ENCODE results near the gene CHRNA5.
"Not testable (repeated sequence)": the region's sequence is repeated elsewhere in the genome, so short reads cannot be mapped to it uniquely, and the experiment has no call there.

Gene CHRNA5

DNA sequence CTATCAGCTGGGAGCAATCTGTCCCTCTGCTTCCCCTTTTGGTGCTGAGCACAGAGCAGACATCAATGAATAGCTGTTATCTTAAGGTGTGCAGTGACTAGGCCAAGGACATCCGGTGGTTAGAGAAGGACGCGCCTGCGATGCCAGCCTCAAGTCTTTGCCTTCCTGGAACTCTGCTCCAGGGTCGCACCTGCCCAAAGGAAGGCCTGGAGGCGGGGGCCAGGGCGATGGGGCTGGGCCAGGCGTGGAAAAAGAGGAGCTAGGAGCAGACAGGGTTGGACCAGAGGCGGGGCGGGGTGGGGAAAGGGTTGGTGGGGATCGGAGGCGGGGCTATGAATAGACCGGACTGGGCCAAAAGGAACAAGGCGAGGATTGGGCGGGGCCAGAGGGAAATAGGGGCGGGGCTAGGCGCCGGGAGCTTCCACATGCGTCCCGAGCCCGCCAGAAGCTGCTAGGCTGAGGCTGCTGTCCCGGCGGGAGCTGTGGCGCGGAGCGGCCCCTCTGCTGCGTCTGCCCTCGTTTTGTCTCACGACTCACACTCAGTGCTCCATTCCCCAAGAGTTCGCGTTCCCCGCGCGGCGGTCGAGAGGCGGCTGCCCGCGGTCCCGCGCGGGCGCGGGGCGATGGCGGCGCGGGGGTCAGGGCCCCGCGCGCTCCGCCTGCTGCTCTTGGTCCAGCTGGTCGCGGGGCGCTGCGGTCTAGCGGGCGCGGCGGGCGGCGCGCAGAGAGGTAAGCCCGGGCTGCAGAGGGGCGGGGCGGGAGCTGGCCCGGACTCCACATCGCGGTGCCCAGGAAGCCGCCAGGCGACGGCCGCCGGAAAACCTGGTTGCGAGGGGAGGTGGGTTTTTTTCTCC is at the start of gene CHRNA5:
Gene CHRNA5, plus strand, starts transcription at position 424 of the 854 bp plus-strand sequence. Its CDS starts 200 bp downstream, at position 624.
- DNase-seq (ENCODE audit: low spot score): peak; percentile 89

DNA sequence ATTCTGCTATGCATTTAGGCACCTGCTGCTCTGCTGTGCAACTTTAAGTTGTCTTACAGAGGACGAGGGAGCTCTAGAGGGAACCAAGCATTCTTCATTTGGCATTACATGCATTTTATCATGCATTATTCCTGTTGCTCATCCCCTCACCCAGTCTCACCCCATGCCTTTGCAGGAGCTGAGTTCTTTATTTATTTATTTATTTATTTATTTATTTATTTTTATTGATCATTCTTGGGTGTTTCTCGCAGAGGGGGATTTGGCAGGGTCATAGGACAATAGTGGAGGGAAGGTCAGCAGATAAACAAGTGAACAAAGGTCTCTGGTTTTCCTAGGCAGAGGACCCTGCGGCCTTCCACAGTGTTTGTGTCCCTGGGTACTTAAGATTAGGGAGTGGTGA is 45.3 kb upstream of the CHRNA5 start:
- DNase-seq (ENCODE audit: low spot score): not testable (repeated sequence)

DNA sequence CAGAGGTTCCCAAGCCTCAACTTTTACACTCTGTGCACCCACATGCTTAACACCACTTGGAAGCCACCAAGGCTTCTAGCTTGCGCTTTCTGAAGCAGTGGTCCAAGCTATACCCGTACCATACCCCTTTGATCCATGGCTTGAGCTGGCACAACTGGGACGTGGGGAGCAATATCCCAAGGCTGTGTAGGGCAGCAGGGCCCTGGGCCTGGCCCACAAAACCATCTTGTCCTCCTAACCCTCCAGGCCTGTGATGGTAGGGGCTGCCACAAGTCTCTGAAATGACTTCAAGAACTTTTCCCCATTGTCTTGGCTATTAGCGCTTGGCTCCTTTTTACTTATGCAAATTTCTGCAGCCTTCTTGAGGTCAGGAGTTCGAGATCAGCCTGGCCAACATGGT is 41.1 kb upstream of the CHRNA5 start:
- DNase-seq (ENCODE audit: low spot score): no peak

DNA sequence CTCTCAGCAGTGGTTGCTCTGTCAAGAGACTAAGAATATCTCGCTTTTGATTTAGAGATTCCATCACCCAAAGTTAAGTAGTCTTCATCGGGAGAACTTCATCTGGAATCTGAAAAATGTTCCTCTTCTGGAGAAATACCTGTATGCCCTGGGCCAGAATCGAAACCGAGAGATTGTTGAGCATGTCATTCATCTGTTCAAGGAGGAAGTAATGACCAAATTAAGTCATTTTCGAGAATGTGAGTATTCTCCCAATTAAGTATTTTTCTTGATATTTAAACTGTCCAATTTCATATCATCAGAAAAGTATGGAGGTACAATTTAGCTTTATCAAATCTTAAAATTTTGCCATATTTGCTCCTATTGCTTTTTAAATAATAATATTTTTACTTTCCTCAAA is 38.0 kb upstream of the CHRNA5 start:
- DNase-seq (ENCODE audit: low spot score): no peak

DNA sequence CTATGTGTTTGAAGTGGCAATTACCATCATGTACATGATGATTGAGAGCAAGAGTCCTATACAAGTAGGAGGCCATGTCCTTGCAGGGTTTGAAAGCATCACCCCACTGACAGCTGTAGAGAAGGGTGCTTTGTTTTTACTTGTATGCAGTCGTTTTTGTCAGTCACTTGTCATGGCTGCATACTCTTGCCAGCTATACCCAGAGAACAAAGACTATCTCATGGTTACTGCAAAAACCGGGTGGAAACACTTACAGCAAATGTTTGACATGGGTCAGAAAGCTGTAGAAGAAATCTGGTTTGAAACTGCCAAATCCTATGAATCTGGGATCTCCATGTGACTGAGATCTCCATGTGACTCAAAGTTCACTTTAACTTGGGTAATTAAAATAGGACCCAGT is 32.0 kb upstream of the CHRNA5 start:
- DNase-seq (ENCODE audit: low spot score): no peak

DNA sequence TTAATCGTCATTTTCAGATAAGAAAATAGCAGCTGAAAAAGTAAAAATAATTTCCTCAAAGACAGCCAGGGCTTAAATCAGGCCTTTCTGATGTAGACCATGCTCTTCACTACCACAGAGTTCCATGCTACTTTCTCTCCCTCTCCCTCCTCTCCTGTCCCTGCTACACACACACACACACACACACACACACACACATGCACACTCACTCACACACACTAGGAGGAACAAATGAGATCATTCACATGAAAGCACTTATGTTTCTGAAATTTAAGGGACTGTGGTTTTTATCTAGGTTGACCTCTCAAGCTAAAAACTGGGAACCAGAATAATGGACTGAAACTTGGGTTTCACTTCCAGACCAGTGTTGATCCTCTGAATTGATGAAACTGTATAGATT is 29.2 kb upstream of the CHRNA5 start:
- no peak for DNase-seq (ENCODE audit: low spot score)

DNA sequence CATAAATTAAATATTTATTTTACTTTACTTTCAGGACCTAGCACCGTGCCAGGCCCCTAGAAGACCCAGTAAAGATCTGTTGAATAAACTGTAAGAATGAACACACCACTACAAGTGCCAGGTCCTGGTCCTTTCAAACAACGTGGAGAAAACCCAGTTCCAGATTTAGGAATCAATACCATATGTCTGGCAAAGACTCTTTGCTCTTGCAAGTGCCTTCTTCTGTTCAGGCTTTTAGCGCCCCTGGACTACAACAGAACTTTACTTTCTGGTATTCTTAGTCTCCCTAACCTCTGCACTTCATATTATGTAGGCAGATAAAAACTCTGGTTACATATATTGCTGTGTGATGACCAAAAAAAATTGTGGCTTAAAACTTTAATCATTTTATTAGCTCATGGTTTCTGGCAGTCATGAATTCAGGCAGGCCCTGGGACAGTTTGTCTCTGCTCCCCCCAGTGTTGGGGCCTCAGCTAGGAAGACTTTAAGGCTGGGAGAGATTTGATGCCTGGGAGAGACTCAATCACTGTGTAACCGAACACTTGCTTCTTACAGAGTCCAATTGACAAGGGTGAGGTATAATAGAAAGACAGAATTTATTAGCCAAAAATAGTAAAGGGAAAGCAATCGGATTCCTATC is 27.9 kb upstream of the CHRNA5 start:
- DNase-seq (ENCODE audit: low spot score): peak; percentile 8

DNA sequence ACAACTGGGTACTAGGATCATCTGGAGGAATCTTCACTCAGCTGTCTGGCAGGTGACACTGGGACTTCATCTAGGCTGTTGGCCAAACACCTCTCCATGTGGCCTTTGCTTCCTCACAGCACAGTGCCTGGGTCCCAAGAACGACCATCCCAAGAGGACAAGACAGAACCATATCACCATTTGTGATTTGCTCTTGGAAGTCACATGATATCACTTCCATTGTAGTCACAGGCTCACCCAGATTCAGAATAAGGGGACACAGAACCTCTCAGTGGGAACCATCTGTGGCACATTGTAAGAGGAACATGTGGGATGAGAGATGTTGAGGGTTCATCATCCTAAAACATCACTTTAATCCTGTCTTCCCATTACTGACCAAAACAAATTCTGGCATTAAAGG is 27.0 kb upstream of the CHRNA5 start:
- no peak for DNase-seq (ENCODE audit: low spot score)

DNA sequence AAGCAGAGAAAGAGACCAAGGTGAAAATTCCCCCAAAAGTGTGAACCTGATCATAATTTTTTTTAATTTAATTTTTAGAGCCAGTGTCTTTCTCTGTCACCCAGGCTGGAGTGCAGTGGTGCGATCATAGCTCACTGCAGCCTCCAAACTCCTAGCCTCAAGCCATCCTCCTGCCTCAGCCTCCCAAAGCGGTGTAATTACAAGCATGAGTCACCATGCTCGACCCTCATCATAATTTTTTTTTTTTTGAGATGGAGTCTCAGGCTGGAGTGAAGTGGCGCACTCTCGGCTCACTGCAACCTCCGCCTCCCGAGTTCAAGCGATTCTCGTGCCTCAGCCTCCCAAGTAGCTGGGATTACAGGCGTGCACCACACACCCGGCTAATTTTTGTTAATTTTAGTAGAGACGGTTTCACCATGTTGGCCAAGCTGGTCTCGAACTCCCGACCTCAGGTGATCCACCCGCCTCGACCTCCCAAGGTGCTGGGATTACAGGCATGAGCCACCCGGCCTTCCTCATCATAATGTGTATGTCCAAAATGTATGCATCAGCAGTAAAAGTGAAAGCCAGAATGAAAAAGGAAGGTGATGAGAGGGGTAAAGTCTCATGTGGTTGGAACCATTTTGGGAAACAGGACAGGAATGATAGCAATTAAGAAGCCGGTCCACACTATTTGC is 25.7 kb upstream of the CHRNA5 start:
- not testable (repeated sequence) for DNase-seq (ENCODE audit: low spot score)

DNA sequence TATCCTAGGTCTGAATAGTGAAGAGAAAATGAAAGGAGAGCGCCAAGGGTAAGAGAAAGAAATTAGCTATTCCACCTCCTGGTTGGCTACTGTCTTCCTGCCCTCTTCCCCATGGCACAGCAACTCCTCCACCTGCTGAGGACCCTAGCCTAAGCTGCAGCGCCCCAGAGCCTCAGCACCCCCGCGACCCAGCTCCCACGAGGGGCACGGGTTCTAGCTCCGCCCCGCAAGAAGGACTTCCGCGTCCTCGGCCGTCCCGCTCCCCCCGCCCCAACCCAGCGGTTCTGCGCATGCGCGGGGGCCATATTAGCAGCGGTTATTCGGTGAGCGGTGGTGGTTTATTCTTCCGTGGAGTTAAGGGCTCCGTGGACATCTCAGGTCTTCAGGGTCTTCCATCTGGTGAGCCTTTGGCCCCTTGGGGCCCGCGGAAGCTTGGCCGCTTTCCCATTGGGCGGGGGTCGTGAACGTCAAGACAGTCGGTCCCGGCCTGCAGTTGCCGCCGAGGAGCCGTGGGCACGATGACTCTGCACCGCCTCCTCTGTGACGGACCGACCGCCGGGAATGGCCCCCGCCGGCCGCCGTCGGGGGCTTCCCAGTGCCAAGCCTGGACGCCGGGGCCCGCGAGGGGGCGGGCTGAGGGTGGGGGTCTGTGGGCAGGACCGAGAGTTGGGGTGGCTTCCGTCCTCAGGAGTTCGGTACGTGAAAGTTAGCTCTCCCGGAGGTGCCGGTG is 25.0 kb upstream of the CHRNA5 start, which contains the start of gene PSMA4:
Gene PSMA4, plus strand, starts transcription at position 304 of the 730 bp plus-strand sequence. CDS start 1,484 bp downstream, outside the sequence.
- peak; percentile 99 for DNase-seq (ENCODE audit: low spot score)

DNA sequence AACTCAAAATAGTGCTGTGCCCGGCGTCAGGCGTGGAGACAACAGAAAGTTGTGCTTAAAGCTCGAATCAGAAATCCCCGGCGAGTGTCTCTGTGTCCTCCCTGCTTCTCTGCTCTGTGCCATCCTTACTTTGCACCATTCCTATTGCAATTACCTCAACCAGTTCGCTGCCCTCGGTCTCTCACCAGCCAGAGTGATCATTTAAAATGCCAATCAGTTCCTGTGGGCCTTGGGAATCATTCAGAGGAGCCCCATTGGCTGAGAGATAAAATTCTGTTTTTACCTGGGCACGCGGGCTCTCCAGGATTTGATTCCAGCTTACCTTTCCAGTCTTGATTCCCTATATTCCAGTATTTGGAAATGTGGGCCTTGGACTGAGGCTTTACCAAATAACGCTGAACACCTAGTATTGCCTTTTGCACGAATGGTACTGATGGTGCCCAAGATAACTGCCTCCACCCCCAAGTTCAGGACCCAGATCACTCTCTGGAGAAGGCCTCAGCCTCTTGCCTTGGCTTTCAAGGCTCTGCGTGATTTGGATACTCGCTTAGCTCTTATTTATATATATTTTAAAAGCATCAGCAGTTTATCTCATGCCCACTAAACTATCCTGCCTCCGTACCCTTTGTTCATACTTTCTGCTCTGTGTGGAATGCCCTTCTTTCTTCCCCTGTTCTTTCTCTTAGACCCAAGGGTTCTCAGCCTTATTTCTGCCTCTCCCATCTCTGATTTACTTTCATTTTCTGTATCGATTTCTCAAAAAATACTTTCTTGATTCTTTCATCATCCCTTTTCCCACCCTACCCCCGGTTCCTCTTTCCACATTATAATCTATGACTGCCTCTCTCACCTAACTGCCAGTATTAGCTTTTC is 24.2 kb upstream of the CHRNA5 start:
- peak; percentile 21 for DNase-seq (ENCODE audit: low spot score)

DNA sequence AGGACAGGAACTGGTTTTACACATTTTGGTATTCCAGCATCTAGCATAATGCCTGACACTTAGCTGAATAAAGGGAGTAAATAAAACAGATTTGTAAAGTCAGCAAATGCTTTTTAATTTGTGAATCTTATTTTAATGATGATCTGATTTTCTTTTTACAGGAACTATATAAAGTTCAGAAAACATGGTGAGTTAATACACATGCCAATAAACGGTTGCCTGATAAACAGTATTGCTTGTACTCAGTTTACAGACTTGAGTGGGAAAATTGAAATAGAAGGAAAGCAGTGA is 23.6 kb upstream of the CHRNA5 start:
- no peak for DNase-seq (ENCODE audit: low spot score)

DNA sequence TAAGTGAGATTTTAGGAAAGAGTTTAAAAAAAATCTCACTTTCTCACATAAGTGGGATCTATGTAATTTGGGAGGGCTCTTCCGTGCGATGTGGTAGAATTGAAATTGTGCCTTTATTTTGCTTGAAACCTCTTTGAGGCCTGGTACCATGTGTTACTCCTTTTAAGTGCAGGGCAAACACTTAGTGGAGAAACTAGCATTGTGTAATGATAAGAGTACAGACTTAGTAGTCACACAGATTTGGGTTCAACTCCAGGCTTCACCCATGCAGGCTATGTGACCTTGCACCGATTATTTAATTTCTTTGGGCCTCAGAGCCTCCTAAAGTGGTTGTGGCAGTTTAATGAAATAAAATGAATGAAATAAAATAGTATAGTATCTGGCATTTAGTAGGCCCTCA is 22.7 kb upstream of the CHRNA5 start:
- DNase-seq (ENCODE audit: low spot score): no peak

DNA sequence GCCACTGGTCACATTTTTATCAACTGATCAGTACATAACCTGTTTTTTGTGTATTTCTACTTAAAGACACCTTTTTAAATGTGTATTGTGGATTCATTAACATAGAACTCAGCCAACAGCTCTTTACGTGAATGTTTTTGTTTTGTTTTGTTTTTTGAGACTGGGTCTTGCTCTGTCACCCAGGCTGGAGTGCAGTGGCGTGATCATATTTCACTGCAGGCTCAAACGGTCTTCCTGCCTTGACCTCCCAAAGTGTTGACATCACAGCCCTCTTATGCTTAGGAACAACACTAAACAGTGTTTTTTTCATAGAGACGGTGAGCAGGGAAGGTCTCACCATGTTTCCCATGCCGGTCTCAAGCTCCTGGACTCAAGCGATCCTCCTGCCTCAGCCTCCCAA is 15.1 kb upstream of the CHRNA5 start:
- no peak for DNase-seq (ENCODE audit: low spot score)

DNA sequence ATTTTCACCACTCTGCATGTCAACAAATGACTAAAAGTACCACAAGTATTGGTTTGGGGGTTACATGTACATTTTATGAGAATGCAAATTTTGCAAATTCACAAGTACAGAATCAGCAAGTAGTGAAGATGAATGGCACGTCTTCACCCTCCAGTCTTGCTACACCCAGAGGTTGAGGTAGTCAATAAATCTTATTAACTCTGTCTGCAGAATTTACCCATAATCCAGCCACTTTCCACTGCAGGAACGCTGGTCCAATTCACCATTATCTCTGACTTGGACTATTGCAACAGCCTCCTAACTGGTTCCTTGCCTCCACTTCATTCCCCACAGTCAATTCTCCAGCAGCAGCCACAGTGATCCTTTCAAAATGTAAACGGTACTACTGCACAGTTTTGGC is 14.5 kb upstream of the CHRNA5 start:
- DNase-seq (ENCODE audit: low spot score): no peak

DNA sequence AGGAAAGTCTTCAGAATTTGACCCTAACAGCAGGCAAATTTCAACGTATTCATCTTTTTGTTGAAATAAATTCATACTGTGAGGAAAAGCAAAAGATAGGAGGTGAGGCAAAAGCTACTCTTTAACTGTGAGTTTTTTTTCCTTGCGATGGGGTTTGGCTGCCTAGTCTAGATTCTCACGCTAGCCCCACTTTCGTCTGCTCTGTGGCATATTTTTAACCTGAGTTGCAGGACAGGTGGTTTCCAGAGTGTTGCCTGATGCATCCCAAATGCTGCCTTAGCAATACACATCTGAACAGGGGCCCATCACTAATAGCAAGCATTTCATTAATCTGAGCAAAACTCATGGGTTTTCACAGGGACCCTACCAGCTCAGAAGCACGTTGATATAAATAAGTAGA is 13.4 kb upstream of the CHRNA5 start:
- no peak for DNase-seq (ENCODE audit: low spot score)

DNA sequence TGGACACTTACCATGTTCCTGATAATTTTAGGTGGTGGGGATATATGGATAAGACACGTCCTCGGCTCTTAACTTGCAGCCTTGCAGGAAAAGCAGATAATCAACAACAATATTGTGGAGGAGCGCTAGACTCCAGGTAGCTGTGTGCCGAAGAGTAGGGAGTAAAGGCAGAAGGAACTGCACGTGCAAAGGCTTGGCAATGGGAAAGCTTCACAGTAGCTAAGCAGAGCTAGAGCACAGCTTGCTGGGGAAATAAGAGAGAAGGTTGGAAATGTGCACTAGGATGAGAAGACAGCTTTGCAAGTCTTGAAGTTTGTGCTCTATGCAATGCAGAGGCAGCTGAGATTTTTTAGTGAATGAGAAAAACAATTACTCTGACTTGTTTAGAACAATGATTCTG is 12.7 kb upstream of the CHRNA5 start:
- DNase-seq (ENCODE audit: low spot score): no peak

DNA sequence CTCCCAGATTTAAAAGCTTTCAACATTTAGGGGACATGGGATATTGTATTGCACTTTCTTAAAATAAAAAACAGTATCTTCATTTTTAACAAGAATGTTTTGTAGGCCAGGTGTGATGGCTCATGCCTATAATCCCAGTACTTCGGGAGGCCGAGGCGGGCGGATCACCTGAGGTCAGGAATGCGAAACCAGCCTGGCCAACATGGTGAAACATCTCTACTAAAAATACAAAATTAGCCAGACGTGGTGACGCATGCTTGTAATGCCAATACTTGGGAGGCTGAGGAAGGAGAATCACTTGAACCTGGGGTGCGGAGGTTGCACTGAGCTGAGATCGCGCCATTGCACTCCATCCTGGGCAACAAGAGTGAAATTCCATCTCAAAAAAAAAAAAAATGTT is 5.1 kb upstream of the CHRNA5 start:
- not testable (repeated sequence) for DNase-seq (ENCODE audit: low spot score)

DNA sequence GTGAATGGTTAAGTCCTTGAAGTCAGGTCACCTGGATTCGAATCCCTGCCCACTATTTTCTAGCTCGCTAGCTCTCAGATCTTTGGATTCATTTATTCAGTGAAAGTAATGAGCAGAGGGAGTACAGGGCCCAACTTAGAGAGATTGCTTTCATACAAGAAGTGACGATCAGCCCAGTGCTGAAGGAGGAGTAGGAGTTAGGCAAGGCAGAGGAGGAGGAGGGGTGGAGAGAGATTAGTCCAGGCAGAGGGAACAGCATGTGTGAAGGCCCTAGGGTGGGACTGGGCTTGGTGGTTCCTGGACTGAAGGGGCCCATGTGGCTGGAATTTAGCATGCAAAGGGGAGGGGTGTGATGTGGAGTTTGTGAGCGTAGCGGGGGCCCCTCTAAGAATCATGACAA is 3.8 kb upstream of the CHRNA5 start:
- no peak for DNase-seq (ENCODE audit: low spot score)

DNA sequence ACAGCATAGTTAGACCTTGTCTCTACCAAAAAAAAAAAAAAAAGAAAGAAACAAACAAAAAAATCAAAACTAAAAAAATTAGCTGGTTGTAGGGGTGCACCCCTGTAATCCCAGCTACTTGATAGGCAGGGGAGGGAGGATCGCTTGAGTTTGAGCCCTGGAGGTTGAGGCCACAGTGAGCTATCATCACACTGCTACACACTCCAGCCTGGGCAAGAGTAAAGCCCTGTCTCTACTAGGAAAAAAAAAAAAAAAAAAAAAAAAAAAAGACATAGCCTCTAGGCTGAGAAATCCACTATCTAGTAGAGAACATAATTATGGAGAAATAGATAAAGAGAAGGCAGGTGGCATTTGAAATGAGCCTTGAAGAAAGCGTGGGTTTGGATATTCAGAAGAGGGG is 2.2 kb upstream of the CHRNA5 start:
- no peak for DNase-seq (ENCODE audit: low spot score)

DNA sequence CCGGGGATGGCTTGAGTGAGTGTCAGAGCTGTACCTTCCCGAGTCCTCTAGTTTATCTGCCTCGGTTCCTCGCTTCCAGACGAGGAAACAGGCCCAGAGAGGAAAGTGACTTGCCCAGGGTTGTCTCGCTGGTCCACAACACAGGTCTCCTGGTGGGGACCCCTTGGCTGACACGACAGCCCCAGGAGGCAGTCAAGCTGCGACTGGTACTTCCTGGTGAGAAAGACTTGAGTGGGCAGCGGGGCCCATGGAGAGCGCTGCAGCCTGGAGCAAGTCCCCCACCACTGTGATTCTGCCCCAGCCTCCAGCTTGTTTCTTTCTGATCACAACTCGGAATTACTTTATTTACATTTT is 600 bp upstream of the CHRNA5 start:
- DNase-seq (ENCODE audit: low spot score): no peak
